GF-D8 (cell line): Measurements from ENCODE around the gene ANKMY1.

Source experiments
- DNase-seq: peaks from one replicate; lab custom pipeline; 2025; lab: John Stamatoyannopoulos, UW

Gene ANKMY1

GRCh38 chr2:240434728-240435456 lies 122.9 kb downstream of the ANKMY1 start:
- no peak for DNase-seq

DNA sequence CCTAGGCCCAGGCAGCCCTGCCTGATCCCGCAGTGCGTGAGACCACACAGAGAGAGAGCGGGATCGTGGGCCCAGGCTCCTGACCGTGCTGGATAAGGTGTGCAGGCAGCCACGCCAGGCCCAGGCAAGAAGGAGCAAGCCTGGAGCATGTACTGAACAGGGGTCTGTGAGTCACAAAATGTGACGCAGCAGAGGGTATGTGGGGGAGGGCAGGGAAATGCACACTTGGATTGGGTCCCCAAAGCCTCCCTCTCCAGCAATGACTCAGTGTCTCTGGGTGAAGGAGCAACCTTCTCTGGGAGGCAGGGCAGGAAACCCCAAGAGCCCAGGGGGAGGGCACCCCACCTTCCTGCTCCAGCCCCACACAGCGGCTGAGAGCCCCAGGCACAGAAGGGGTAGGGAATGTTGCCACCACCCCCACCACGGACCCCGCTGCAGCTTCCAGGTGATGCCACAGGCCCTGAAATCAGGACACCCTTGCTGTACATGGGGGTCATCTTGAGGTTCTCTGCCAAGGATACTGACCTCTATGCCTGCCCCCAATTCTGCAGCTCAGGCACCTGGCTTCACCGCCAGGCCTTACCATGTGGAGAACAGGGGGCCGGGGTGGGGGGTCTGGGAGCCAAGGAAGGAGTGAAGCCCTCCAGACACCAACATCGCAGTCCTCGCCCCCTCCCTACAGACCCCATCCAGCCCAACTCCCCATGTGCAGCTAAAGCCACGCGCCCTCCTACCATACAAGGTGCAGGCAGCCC lies 123.6 kb downstream of the ANKMY1 start:
- no peak for DNase-seq

DNA sequence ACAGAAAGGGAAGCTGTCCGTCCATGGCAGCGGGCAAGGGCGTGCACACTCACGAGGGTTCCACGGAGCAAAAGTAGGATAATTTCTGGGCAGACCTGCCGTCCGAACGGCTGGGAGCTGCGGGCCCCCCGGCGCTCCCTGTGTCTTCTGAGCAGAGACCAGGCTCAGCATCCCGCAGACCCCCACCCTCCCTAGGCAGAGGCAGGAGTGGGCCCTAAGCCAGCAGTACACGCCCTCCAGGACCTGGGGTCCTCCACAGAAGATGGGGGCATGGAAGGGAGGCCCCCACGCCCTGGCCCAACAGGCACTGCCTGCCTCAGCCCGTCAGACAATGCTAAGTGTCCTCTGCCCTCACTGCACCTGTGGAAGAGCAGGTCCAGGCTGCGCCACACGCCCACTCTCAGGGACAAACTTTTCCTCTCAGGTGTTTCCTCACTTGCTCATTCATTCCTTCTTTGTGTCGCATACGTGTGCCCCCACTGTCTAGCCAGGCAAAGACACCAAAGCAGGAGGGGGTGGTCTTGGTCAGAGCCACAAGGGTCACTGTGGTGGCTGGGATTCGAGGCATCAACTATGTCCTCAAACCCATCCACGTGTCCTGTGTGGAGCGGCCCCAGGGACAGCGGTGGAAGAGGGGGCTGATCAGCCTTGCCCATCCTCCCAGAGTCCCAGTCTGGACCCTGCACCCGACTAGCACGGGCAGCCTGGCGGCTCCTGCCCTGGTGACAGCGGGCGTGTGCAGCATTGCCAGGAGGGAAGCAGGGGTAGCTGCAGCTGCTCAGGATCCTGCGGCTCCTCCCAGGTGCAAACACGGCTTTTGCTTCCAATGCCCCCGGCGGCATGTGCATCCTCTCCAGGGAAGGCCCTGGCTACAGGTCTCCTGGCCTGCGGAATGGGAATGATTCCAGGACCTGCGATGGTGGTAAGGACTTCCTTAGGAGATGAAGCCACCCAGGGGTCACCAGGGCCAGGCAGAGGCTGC lies 124.7 kb downstream of the ANKMY1 start:
- DNase-seq: no peak

DNA sequence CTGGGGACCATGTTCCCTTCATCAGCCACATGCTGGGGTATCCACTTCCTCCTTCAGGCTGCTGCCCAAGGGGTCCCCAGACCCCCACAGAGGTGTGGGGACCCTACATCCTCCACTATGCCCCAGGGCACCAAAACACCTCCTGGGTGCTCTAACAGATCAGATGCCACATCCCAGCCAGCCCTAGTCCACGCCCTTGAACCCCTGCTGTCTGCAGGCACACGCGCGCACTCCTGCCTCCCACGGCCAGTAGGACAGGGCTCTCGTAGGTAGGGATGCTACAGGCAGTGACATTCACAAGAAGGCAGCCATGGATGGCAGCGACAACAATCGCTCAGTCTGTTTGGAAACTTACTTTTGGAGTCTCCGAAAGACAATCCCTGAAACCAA lies 125.4 kb downstream of the ANKMY1 start:
- DNase-seq: no peak

DNA sequence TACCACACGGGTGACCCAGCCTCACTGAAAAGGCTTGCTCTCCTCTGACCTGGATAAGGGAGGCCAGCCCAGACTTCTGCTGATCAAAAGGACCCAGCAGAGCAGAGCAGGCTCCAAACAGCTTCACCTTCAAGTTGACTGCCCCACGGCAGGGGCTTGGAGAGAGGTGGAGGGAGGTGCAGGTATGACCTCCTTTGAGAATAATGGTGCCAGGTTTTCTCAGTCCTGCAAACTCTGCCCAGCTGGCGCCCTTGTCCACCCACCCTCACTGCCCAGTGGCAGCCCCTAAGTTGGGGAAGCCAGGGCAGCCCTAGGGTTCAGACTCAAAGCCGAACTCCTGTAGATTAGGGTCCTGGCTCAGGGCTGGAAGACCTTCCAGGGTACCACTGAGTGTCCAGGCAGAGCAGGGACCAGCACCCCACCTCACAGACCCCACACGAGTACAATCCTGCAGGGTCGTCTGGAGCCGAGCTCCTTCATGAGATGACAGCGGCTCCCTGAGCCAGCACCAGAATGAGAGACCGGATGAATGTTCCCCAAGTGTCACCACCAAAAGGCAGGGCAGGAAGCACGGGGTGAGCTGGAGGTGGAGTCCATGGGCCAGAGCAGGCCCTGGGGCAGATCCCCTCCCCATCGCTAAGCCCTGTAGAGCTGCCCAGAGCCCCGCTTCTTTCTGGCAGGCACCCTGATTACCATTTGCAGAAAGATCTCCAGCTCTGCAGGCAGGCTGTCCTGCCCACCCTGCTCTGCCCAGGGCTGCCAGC lies 125.9 kb downstream of the ANKMY1 start:
- DNase-seq: no peak

DNA sequence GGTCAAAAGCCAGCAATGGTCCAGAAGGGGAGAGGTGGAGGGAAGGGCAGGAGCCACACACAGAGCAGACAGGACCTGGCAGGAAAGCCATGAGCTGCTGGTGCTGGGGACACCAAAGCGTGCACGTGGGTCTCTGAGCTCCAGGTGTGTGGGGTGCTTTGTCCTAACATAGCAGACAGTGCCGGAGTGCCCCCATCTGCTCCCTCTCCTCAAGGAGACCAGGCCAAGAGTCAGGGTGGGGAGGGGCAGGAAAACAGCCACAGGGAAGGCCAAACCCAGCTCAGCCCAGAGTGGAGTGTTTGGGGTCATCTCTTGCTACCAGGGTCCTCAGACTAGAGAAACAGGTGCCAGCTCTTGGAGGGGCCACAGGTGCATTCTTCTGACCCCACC lies 126.5 kb downstream of the ANKMY1 start:
- no peak for DNase-seq

DNA sequence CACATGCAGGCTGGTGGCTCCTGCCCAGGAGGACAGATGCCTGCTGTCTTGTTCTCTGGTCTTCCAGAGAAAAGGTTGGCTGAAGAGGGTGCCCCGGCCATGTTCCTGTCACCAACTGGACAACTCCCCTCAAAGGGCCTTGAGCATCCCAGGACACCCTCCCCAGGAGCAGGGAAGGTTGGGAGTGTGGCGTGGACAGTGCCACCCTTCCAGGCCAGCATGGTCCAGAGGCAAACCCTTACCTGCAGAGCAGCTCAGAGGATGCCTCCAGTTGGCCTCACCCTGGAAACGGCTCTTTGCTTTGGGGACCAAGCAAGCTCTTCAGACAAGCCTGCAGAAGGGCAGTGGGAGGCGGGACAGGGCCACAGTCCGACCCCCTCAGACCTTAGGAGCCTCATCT lies 127.2 kb downstream of the ANKMY1 start:
- DNase-seq: no peak

DNA sequence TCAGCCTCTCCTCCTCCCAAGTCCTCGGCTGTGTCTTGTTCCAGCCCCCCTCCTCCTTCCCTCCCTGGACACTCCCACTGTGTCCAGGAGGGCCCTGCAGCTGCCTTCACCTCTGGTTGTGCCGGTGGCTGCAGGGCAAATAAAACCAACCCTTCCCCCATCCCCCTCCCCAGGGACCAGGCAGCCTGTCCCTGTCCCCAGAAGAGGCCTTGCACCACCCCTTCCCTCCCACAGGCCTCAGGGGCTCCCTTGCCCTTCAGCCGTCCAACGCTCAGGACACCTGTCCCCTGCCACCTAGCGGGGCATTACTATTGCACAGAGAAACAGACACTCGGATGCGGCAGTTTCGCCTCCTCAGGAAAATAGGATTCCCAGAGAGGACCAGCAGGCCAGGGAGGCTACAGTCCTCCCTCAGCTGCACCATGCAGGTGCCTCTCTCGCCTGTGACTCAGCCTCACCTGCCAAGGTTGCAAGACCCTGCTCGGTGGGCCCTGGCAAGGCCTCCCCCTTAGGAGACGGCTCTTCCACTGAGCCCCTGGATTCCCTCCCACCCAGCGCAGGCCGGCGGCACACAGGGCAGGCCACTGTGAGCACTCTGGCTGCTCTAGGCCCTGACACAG lies 127.8 kb downstream of the ANKMY1 start:
- DNase-seq: no peak
